OCI-LY7 (cell line): Measurements from ENCODE around the gene DNMT3A. TPM values are rescaled to one million over a fixed set of nuclear protein-coding genes. Genes with fewer than 3 reads are reported as not detected.

Source experiments
- BruUV-seq: library from RNA; stranded (reverse); fragments of 400-500 nt; replicated peaks from 2 replicates; lab custom pipeline; 2021; lab: Mats Ljungman, UMichigan
- CTCF ChIA-PET: fragments of 300-600 bp; sonication (Branson Sonifier 250); formaldehyde crosslinking; loops from one replicate; lab custom pipeline; 2022; ENCODE audit warnings: antibody characterized with exemption; ENCODE audit not compliant: unreplicated experiment; lab: Charles Lee
- POLR2A ChIA-PET: fragments of 300-600 bp; sonication (Branson Sonifier 250); formaldehyde crosslinking; loops from one replicate; lab custom pipeline; 2022; ENCODE audit warnings: antibody characterized with exemption; lab: Charles Lee
- DNase-seq: peaks from one replicate; pipeline ENCODE4 v3.0.0-alpha.2; 2015; ENCODE audit warnings: low spot score
- H2AFZ ChIP-seq: fragments of 200-600 bp; sonication (generic), shearing (Covaris generic); 2 replicates; pipeline ENCODE4 v1.6.1; 2014; ENCODE audit warnings: mild to moderate bottlenecking, antibody characterized with exemption, low read length, moderate library complexity
- H3K27ac ChIP-seq: fragments of 200-600 bp; sonication (generic); 2 replicates; pipeline ENCODE4 v1.5.1; 2014; ENCODE audit warnings: mixed run types, low read depth, mild to moderate bottlenecking, moderate library complexity, low read length, inconsistent platforms; ENCODE audit not compliant: poor library complexity, severe bottlenecking
- H3K36me3 ChIP-seq: fragments of 200-600 bp; sonication (generic); 2 replicates; pipeline ENCODE4 v1.6.1; 2014; ENCODE audit warnings: mild to moderate bottlenecking, antibody characterized with exemption, low read length, moderate library complexity, mixed read lengths; ENCODE audit not compliant: insufficient read depth
- H3K4me1 ChIP-seq: fragments of 200-600 bp; sonication (generic); 2 replicates; pipeline ENCODE4 v1.5.1; 2014; ENCODE audit warnings: mild to moderate bottlenecking, low read length; ENCODE audit not compliant: insufficient read depth, poor library complexity, severe bottlenecking
- H3K4me2 ChIP-seq: fragments of 200-600 bp; sonication (generic); 2 replicates; pipeline ENCODE4 v1.6.1; 2014; ENCODE audit warnings: mild to moderate bottlenecking, low read length
- H3K4me3 ChIP-seq: fragments of 200-600 bp; sonication (generic); 2 replicates; pipeline ENCODE4 v1.5.1; 2014; ENCODE audit warnings: mild to moderate bottlenecking, low read depth, low read length; ENCODE audit not compliant: poor library complexity, severe bottlenecking
- H3K79me2 ChIP-seq: fragments of 200-600 bp; sonication (generic); 2 replicates; pipeline ENCODE4 v1.6.1; 2016; ENCODE audit warnings: low read depth, mild to moderate bottlenecking, low read length, moderate library complexity, mixed read lengths; ENCODE audit not compliant: insufficient read depth
- H3K9me2 ChIP-seq: fragments of 200-600 bp; sonication (generic); 2 replicates; pipeline ENCODE4 v1.6.1; 2016; ENCODE audit warnings: mild to moderate bottlenecking, low read length, mixed read lengths; ENCODE audit not compliant: insufficient read depth
- H3K9me3 ChIP-seq: fragments of 200-600 bp; sonication (generic); 2 replicates; pipeline ENCODE4 v1.6.1; 2014; ENCODE audit warnings: mild to moderate bottlenecking, mixed run types, low read length, mixed read lengths
- H4K20me1 ChIP-seq: fragments of 200-600 bp; sonication (generic); 2 replicates; pipeline ENCODE4 v1.6.1; 2014; ENCODE audit warnings: mild to moderate bottlenecking, antibody characterized with exemption, low read length, moderate library complexity, mixed read lengths; ENCODE audit not compliant: insufficient read depth
- CTCF ChIP-seq: fragments of 200-600 bp; sonication (generic); conservative IDR thresholded peaks from 2 replicates; pipeline ENCODE4 v1.5.1; 2014; ENCODE audit warnings: mild to moderate bottlenecking, antibody characterized with exemption, low read length, moderate library complexity, mixed read lengths
- EZH2phosphoT487 ChIP-seq: fragments of 200-600 bp; sonication (generic); IDR thresholded peaks from 2 replicates; pipeline ENCODE4 v1.6.1; 2018; ENCODE audit warnings: low read depth, borderline replicate concordance, mild to moderate bottlenecking, mixed run types, antibody characterized with exemption, low read length, moderate library complexity, mixed read lengths
- intact Hi-C: fragments of 100-400 bp; cut with micrococcal nuclease; formaldehyde crosslinking; loops from one replicate; pipeline ENCODE4 v1.10.0; 2022; ENCODE audit not compliant: unreplicated experiment
- total RNA-seq, 2 experiments: library from RNA; depleted of rRNA in 1 of 2; stranded (reverse); fragments of >200 nt in 1 of 2; shearing (Covaris generic) in 1 of 2; gene quantifications; 2 replicates each; pipeline ENCODE4 v1.2.3, GENCODE V29; 2014 to 2022

The DNMT3A gene
- total RNA-seq, 2 experiments from 2014 or later, result 2.8 to 7.3 TPM

GRCh38 chr2:25298776-25299431 is 42.8 kb downstream of the DNMT3A start:
- Histone ChIP-seq H3K4me1 (peaks cover 34% of the 10 kb centered on the region), H3K4me2 (no peak overlapping the region), H3K36me3 (no peaks in the 10 kb centered on the region), H3K9me3 (no peaks in the 10 kb centered on the region), H3K27ac (no peak overlapping the region), H4K20me1 (no peaks in the 10 kb centered on the region), H3K4me3 (no peak overlapping the region), H3K79me2 (no peaks in the 10 kb centered on the region), H3K9me2 (no peaks in the 10 kb centered on the region), H2AFZ (no peak overlapping the region)
- DNase-seq, result no peak
- ChIA-PET POLR2A (interaction anchor here (0.6 to 0.8 kb wide), 2 partner anchors 638 to 859 kb away, joined by 4 to 5 read pairs; no protein-coding TSS in a partner anchor), CTCF (no interaction called here)
- no peak for TF ChIP-seq CTCF
- intact Hi-C loops, result no loop called here
- no TSS peak for BruUV-seq

DNA sequence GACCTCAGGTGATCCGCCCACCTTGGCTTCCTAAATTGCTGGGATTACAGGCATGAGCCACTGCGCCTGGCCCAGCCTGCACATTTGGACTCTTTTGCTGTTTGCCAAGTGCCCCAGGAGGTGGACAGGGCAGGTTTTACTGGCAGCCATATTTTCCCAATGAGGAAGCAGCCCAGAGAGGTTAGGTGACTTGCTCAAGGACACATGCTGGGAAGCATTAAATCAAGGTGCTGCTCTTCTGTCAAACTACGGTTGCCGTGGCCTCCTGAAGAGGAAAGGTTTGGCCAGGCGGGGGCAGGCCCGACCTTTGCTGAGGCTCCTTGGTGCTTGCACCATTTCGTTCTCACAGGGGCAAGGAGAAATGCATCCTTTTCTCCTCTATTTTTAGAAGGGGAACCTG is 44.0 kb downstream of the DNMT3A start:
- ChIA-PET CTCF (no interaction called here), POLR2A (no interaction called here)
- BruUV-seq, result no TSS peak
- H3K36me3 ChIP-seq, result no peaks in the 10 kb centered on the region
- no peak overlapping the region for H3K27ac ChIP-seq
- H3K4me2 ChIP-seq, result no peak overlapping the region
- no peak overlapping the region for H2AFZ ChIP-seq
- H3K9me2 ChIP-seq, result no peaks in the 10 kb centered on the region
- H4K20me1 ChIP-seq, result no peaks in the 10 kb centered on the region
- no peaks in the 10 kb centered on the region for H3K9me3 ChIP-seq
- TF ChIP-seq EZH2phosphoT487, result no peak
- TF ChIP-seq CTCF, result peak; percentile 47; the same call in 1 of the 2 replicates
- intact Hi-C loops, result no loop called here
- H3K4me1 ChIP-seq, result peaks cover 35% of the 10 kb centered on the region
- no peaks in the 10 kb centered on the region for H3K79me2 ChIP-seq
- DNase-seq, result peak; percentile 19
- H3K4me3 ChIP-seq, result no peak overlapping the region

- Histone ChIP-seq H3K79me2 (no peaks in the 10 kb centered on the region), H4K20me1 (no peaks in the 10 kb centered on the region), H3K9me2 (no peaks in the 10 kb centered on the region), H3K36me3 (no peaks in the 10 kb centered on the region), H2AFZ (peak overlapping the region; percentile 86), H3K9me3 (no peaks in the 10 kb centered on the region), H3K27ac (peak overlapping the region; percentile 65), H3K4me1 (peaks cover 24% of the 10 kb centered on the region), H3K4me3 (peak overlapping the region; percentile 58), H3K4me2 (peak overlapping the region; percentile 68)
- no peak for TF ChIP-seq CTCF
- no peak for TF ChIP-seq EZH2phosphoT487
- intact Hi-C loops, result no loop called here
- BruUV-seq, result no TSS peak
- ChIA-PET POLR2A (interaction anchor here (1.1 to 1.5 kb wide), 5 partner anchors 10 to 270 kb away, joined by 3 to 5 read pairs (median 4); no protein-coding TSS in a partner anchor), CTCF (no interaction called here)
- DNase-seq, result no peak
Observed at GRCh38 chr2:25295621-25296020, 46.1 kb downstream of the DNMT3A start.
